Liver (tissue), 9 donors: ENCODE results near the gene NEURL3. TPM values are rescaled to one million over a fixed set of nuclear protein-coding genes. Genes with fewer than 3 reads are reported as not detected.

Source experiments
- DNase-seq: peaks from one replicate; pipeline ENCODE4 v3.0.0-alpha.2; 2017; ENCODE audit warnings: low spot score
- H3K27ac ChIP-seq, 2 donors: one replicate each; pipeline ENCODE4 v1.7.0; 2013; ENCODE audit warnings: inconsistent platforms in 2 of 2, low read length in 2 of 2, control low read depth in 1 of 2, low read depth in 1 of 2, mild to moderate bottlenecking in 1 of 2
- H3K27me3 ChIP-seq, 4 donors: one replicate each; pipeline versions ENCODE4 v1.6.1 to v1.7.0; 2013; ENCODE audit warnings: low read length in 3 of 4, inconsistent platforms in 1 of 4, mild to moderate bottlenecking in 1 of 4, moderate library complexity in 1 of 4; ENCODE audit not compliant: control insufficient read depth in 4 of 4, insufficient read depth in 4 of 4
- H3K36me3 ChIP-seq, 4 donors: one replicate each; pipeline versions ENCODE4 v1.6.1 to v1.7.0; 2013; ENCODE audit warnings: low read length in 3 of 4, mild to moderate bottlenecking in 3 of 4, low read depth in 1 of 4, moderate library complexity in 1 of 4; ENCODE audit not compliant: control insufficient read depth in 4 of 4, insufficient read depth in 3 of 4
- H3K4me1 ChIP-seq, 4 donors: one replicate each; pipeline versions ENCODE4 v1.6.1 to v1.7.0; 2013; ENCODE audit warnings: low read length in 3 of 4, mild to moderate bottlenecking in 3 of 4, moderate library complexity in 1 of 4; ENCODE audit not compliant: control insufficient read depth in 4 of 4, insufficient read depth in 4 of 4
- H3K4me3 ChIP-seq, 3 donors: one replicate each; pipeline versions ENCODE4 v1.6.1 to v1.7.0; 2013; ENCODE audit warnings: low read length in 3 of 3, control low read depth in 1 of 3, low read depth in 1 of 3, mild to moderate bottlenecking in 1 of 3
- H3K9ac ChIP-seq, 2 donors: one replicate each; pipeline ENCODE4 v1.7.0; 2013; ENCODE audit warnings: low read length in 2 of 2, mild to moderate bottlenecking in 2 of 2, moderate library complexity in 2 of 2, control low read depth in 1 of 2, low read depth in 1 of 2
- H3K9me3 ChIP-seq, 4 donors: one replicate each; pipeline versions ENCODE4 v1.6.1 to v1.7.0; 2013; ENCODE audit warnings: low read length in 3 of 4; ENCODE audit not compliant: control insufficient read depth in 4 of 4
- ATF3 ChIP-seq: IDR thresholded peaks from 2 replicates; pipeline ENCODE4 v1.6.1; 2016; ENCODE audit warnings: antibody characterized with exemption
- CTCF ChIP-seq: fragments of 150-350 bp; IDR thresholded peaks from 2 replicates; pipeline ENCODE4 v1.5.1; 2017; ENCODE audit warnings: improper control_type of control experiment, low read depth, low read length; ENCODE audit not compliant: missing input control
- EGR1 ChIP-seq, 2 donors: IDR thresholded peaks; 2 replicates each; pipeline ENCODE4 v1.6.1; 2016 to 2018; ENCODE audit warnings: antibody characterized with exemption in 2 of 2, low read depth in 2 of 2
- FOXA1 ChIP-seq: IDR thresholded peaks from 2 replicates; pipeline ENCODE4 v1.6.1; 2016; ENCODE audit warnings: antibody characterized with exemption
- FOXA2 ChIP-seq: IDR thresholded peaks from 2 replicates; pipeline ENCODE4 v1.6.1; 2016; ENCODE audit warnings: antibody characterized with exemption
- GABPA ChIP-seq, 2 donors: IDR thresholded peaks in 1 of 2; conservative IDR thresholded peaks in 1 of 2; 2 replicates each; pipeline ENCODE4 v1.6.1; 2016; ENCODE audit warnings: antibody characterized with exemption in 2 of 2, mild to moderate bottlenecking in 1 of 2, moderate library complexity in 1 of 2
- HNF4A ChIP-seq, 2 donors: conservative IDR thresholded peaks; 2 replicates each; pipeline ENCODE4 v1.6.1; 2016; ENCODE audit warnings: antibody characterized with exemption in 2 of 2, mild to moderate bottlenecking in 2 of 2
- HNF4G ChIP-seq: IDR thresholded peaks from 2 replicates; pipeline ENCODE4 v1.6.1; 2016; ENCODE audit warnings: antibody characterized with exemption
- MAX ChIP-seq: IDR thresholded peaks from 2 replicates; pipeline ENCODE4 v1.6.1; 2016; ENCODE audit warnings: antibody characterized with exemption
- NR2F2 ChIP-seq: IDR thresholded peaks from 2 replicates; pipeline ENCODE4 v1.6.1; 2016; ENCODE audit warnings: antibody characterized with exemption
- RAD21 ChIP-seq, 2 donors: IDR thresholded peaks; 2 replicates each; pipeline ENCODE4 v1.6.1; 2016; ENCODE audit warnings: antibody characterized with exemption in 2 of 2, mild to moderate bottlenecking in 2 of 2
- REST ChIP-seq: IDR thresholded peaks from 2 replicates; pipeline ENCODE4 v1.6.1; 2016; ENCODE audit warnings: antibody characterized with exemption, mild to moderate bottlenecking
- RXRA ChIP-seq, 2 donors: IDR thresholded peaks; 2 replicates each; pipeline ENCODE4 v1.6.1; 2017 to 2018; ENCODE audit warnings: antibody characterized with exemption in 2 of 2, mild to moderate bottlenecking in 1 of 2
- SP1 ChIP-seq: IDR thresholded peaks from 2 replicates; pipeline ENCODE4 v1.6.1; 2018; ENCODE audit warnings: antibody characterized with exemption, mild to moderate bottlenecking
- TAF1 ChIP-seq: conservative IDR thresholded peaks from 2 replicates; pipeline ENCODE4 v1.6.1; 2016; ENCODE audit warnings: antibody characterized with exemption, mild to moderate bottlenecking
- YY1 ChIP-seq: IDR thresholded peaks from 2 replicates; pipeline ENCODE4 v1.6.1; 2016; ENCODE audit warnings: antibody characterized with exemption, mild to moderate bottlenecking
- ZBTB33 ChIP-seq: IDR thresholded peaks from 2 replicates; pipeline ENCODE4 v1.6.1; 2016; ENCODE audit warnings: antibody characterized with exemption
- WGBS: extraction: QIAGEN DNeasy Blood & Tissue Kit; methylation state at CpG from one replicate; pipeline ENCODE4 v1.1.7; 2013; 5-methylcytosine and 5-hydroxymethylcytosine counted together
- polyA plus RNA-seq, 2 donors: library from polyadenylated mRNA; stranded (reverse) in 1 of 2; unstranded in 1 of 2; fragments of 200-250 nt in 1 of 2; fragments of >200 nt in 1 of 2; fragmentation: Nextera tagmentation in 1 of 2; extraction: Ambion mirVana in 1 of 2; gene quantifications; one replicate each; pipeline versions ENCODE4 v1.2.1 to v1.2.3, GENCODE V29; 2013 to 2015
- total RNA-seq, 2 donors: library from RNA; depleted of rRNA; stranded (reverse); fragments of >200 nt; gene quantifications; one replicate each; pipeline ENCODE4 v1.2.3, GENCODE V29; 2014
- donor health status: healthy.
- donor health status: healthy.
- donor health status: healthy.
- donor health status: healthy.
- donor health status: healthy.

Gene NEURL3
- total and polyA plus RNA-seq, 4 donors: 0.61 to 3.4 (median 1.4) TPM

GRCh38 chr2:96486696-96487095 is 18.5 kb downstream of the NEURL3 start:
- WGBS: 50% methylated on average over 3 of the region's 3 CpGs
- Histone ChIP-seq H3K9ac (peak overlapping the region in 1 of 2 donors; percentile 2), H3K27me3 (no peaks in the 10 kb centered on the region), H3K4me3 (peak overlapping the region in 1 of 3 donors; percentile 45), H3K36me3 (no peaks in the 10 kb centered on the region), H3K4me1 (no peaks in the 10 kb centered on the region), H3K27ac (peak overlapping the region in 1 of 2 donors; percentile 68), H3K9me3 (peaks cover 0 to 4% (median 0%) of the 10 kb centered on the region in 4 donors)
- no peak for DNase-seq
- TF ChIP-seq TAF1 (no peak), YY1 (no peak), HNF4A (conservative IDR thresholded peaks at IDR 0.05) (no peak), SP1 (no peak), REST (no peak), GABPA (IDR thresholded peaks at IDR 0.05 in 1 of 2, conservative IDR thresholded peaks at IDR 0.05 in 1 of 2) (no peak), MAX (no peak), ZBTB33 (no peak), EGR1 (IDR thresholded peaks at IDR 0.05; ENCODE audit: low read depth in 2 of 2) (no peak), RAD21 (IDR thresholded peaks at IDR 0.05) (no peak), RXRA (IDR thresholded peaks at IDR 0.05) (no peak), HNF4G (no peak), NR2F2 (no peak), CTCF (no peak), FOXA1 (no peak), ATF3 (no peak), FOXA2 (no peak)
